SK-N-SH treated with all-trans-retinoic acid at 6 μM for 48 hours (cell line): ENCODE measurements around the gene AKT1.

Experiments
- ATAC-seq: fragments of 200-7000 bp; cut with Tn5 transposase; 3 replicates; pipeline ENCODE4 v1.9.1; 2020; ENCODE audit warnings: mild to moderate bottlenecking, moderate library complexity
- ARNTL ChIP-seq: fragments of 450-650 bp; formaldehyde crosslinking; IDR thresholded peaks from 2 replicates; pipeline ENCODE4 v1.5.0; 2020; ENCODE audit warnings: low read depth, mild to moderate bottlenecking, moderate library complexity, borderline replicate concordance
- BACH2 ChIP-seq: fragments of 250-450 bp; sonication (Bioruptor Pico); IDR thresholded peaks from 2 replicates; pipeline ENCODE4 v1.9.0; 2021; ENCODE audit warnings: mild to moderate bottlenecking, borderline replicate concordance
- CREB5 ChIP-seq: fragments of 250-450 bp; sonication (Bioruptor Pico); IDR thresholded peaks from 2 replicates; pipeline ENCODE4 v1.5.1; 2020; ENCODE audit warnings: low read depth, mild to moderate bottlenecking, moderate library complexity
- CSDC2 ChIP-seq: fragments of 250-450 bp; sonication (Bioruptor Pico); IDR thresholded peaks from 2 replicates; pipeline ENCODE4 v1.5.0; 2020; ENCODE audit warnings: mild to moderate bottlenecking, moderate library complexity
- ESRRG ChIP-seq: fragments of 250-450 bp; sonication (Bioruptor Pico); IDR thresholded peaks from 2 replicates; pipeline ENCODE4 v1.6.1; 2021; ENCODE audit warnings: mild to moderate bottlenecking
- GLIS3 ChIP-seq: fragments of 250-450 bp; sonication (Bioruptor Pico); IDR thresholded peaks from 2 replicates; pipeline ENCODE4 v1.5.0; 2020; ENCODE audit warnings: mild to moderate bottlenecking, moderate library complexity
- ISL1 ChIP-seq: fragments of 250-450 bp; sonication (Bioruptor Pico); IDR thresholded peaks from 2 replicates; pipeline ENCODE4 v2.1.2; 2022; ENCODE audit warnings: mild to moderate bottlenecking, moderate library complexity
- OSR1 ChIP-seq: fragments of 250-450 bp; sonication (Bioruptor Pico); IDR thresholded peaks from 2 replicates; pipeline ENCODE4 v1.8.0; 2022; ENCODE audit warnings: moderate library complexity, mild to moderate bottlenecking, inconsistent platforms
- PPARA ChIP-seq: fragments of 250-450 bp; sonication (Bioruptor Pico); IDR thresholded peaks from 2 replicates; pipeline ENCODE4 v1.5.0; 2020; ENCODE audit warnings: mild to moderate bottlenecking, borderline replicate concordance
- RARB ChIP-seq: fragments of 250-450 bp; sonication (Bioruptor Pico); IDR thresholded peaks from 2 replicates; pipeline ENCODE4 v1.8.0; 2021; ENCODE audit warnings: mild to moderate bottlenecking, moderate library complexity
- SNAI2 ChIP-seq: fragments of 250-450 bp; sonication (Bioruptor Pico); IDR thresholded peaks from 2 replicates; pipeline ENCODE4 v1.5.0; 2020; ENCODE audit warnings: mild to moderate bottlenecking, moderate library complexity
- TCF4 ChIP-seq: fragments of 250-450 bp; sonication (Bioruptor Pico); IDR thresholded peaks from 2 replicates; pipeline ENCODE4 v1.8.0; 2021; ENCODE audit warnings: mild to moderate bottlenecking, moderate library complexity, borderline replicate concordance
- TOX ChIP-seq: fragments of 250-450 bp; sonication (Bioruptor Pico); IDR thresholded peaks from 2 replicates; pipeline ENCODE4 v1.8.0; 2021; ENCODE audit warnings: mild to moderate bottlenecking, moderate library complexity, borderline replicate concordance
- TSHZ2 ChIP-seq: fragments of 250-450 bp; sonication (Bioruptor Pico); IDR thresholded peaks from 2 replicates; pipeline ENCODE4 v1.5.0; 2020; ENCODE audit warnings: mild to moderate bottlenecking, moderate library complexity
- ZC3H10 ChIP-seq: fragments of 250-450 bp; sonication (Bioruptor Pico); IDR thresholded peaks from 2 replicates; pipeline ENCODE4 v1.5.1; 2021; ENCODE audit warnings: mild to moderate bottlenecking, moderate library complexity
- ZFP3 ChIP-seq: fragments of 250-450 bp; sonication (Bioruptor Pico); IDR thresholded peaks from 2 replicates; pipeline ENCODE4 v1.5.0; 2020; ENCODE audit warnings: mild to moderate bottlenecking, moderate library complexity
- ZFP30 ChIP-seq: fragments of 450-650 bp; formaldehyde crosslinking; IDR thresholded peaks from 2 replicates; pipeline ENCODE4 v1.5.0; 2022; ENCODE audit warnings: mild to moderate bottlenecking, moderate library complexity
- ZNF70 ChIP-seq: fragments of 450-650 bp; formaldehyde crosslinking; IDR thresholded peaks from 2 replicates; pipeline ENCODE4 v1.5.0; 2020; ENCODE audit warnings: mild to moderate bottlenecking, moderate library complexity
- ZNF8 ChIP-seq: fragments of 450-650 bp; formaldehyde crosslinking; IDR thresholded peaks from 2 replicates; pipeline ENCODE4 v1.5.0; 2020; ENCODE audit warnings: mild to moderate bottlenecking, moderate library complexity
- TF ChIP-seq, protein P1 (sequence below): fragments of 250-450 bp; sonication (Bioruptor Pico); IDR thresholded peaks from 2 replicates; pipeline ENCODE4 v1.5.1; 2021; ENCODE audit warnings: mild to moderate bottlenecking, moderate library complexity
- TF ChIP-seq, protein P2 (sequence below): fragments of 250-450 bp; sonication (Bioruptor Pico); IDR thresholded peaks from 2 replicates; pipeline ENCODE4 v1.8.0; 2021; ENCODE audit warnings: low read depth, mild to moderate bottlenecking, moderate library complexity, borderline replicate concordance

Gene AKT1

DNA sequence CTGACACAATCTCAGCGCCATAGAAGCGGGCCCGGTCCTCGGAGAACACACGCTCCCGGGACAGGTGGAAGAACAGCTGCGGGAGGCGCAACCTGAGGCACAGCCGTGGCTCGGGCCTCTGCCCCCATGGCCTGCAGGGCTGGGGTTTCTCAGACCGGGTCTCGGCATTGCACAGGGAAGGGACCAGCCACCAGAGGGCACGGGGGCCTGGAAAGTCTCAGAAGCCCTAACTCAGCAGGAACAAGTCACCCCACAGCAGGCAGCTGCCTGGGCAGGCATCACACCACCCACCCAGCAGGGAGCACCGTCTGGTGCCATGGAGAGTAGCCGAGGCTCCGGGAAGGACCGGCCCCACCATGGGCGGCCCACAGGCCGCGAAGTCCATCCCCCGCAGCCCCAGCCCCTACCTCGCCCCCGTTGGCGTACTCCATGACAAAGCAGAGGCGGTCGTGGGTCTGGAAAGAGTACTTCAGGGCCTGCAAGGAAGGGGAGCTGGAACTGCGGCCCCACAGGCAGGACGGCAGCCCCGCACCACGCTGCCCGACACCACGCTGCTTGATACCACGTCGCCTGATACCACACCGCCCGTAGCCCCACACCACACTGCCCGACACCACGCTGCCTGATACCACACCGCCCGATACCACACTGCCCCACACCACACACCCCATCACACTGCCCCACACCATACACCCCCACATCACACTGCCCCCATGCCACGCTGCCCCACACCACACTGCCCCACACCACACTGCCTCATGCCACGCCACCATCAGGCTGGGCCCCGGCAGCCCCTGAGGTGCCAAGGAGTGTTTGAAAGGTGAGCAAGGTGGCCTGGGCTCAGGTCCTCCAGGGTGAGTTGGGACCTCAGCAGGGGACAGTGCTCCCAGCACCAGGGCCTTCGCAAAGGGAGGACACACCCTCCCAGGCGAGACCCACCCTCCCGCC lies 21.8 kb downstream of the AKT1 start:
- no peak for ATAC-seq
- TF ChIP-seq BACH2 (CRISPR knock-in tag) = no peak
- TF ChIP-seq TSHZ2 (CRISPR knock-in tag) = no peak
- TF ChIP-seq ESRRG (CRISPR knock-in tag) = no peak
- no peak for TF ChIP-seq OSR1 (CRISPR knock-in tag)
- TF ChIP-seq ZFP30 (CRISPR knock-in tag) = no peak
- TF ChIP-seq PPARA (CRISPR knock-in tag) = no peak
- TF ChIP-seq RARB (CRISPR knock-in tag) = no peak
- TF ChIP-seq GLIS3 (CRISPR knock-in tag) = no peak
- TF ChIP-seq ARNTL = no peak
- TF ChIP-seq TOX = no peak
- TF ChIP-seq ZNF70 = no peak
- no peak for TF ChIP-seq ISL1 (CRISPR knock-in tag)
- TF ChIP-seq CREB5 (CRISPR knock-in tag) = no peak
- no peak for TF ChIP-seq ZFP3 (CRISPR knock-in tag)
- no peak for TF ChIP-seq CSDC2 (CRISPR knock-in tag)
- TF ChIP-seq, protein P1, sequence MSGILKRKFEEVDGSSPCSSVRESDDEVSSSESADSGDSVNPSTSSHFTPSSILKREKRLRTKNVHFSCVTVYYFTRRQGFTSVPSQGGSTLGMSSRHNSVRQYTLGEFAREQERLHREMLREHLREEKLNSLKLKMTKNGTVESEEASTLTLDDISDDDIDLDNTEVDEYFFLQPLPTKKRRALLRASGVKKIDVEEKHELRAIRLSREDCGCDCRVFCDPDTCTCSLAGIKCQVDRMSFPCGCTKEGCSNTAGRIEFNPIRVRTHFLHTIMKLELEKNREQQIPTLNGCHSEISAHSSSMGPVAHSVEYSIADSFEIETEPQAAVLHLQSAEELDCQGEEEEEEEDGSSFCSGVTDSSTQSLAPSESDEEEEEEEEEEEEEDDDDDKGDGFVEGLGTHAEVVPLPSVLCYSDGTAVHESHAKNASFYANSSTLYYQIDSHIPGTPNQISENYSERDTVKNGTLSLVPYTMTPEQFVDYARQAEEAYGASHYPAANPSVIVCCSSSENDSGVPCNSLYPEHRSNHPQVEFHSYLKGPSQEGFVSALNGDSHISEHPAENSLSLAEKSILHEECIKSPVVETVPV (CRISPR knock-in tag) = no peak
- no peak for TF ChIP-seq ZNF8 (CRISPR knock-in tag)
- TF ChIP-seq, protein P2, sequence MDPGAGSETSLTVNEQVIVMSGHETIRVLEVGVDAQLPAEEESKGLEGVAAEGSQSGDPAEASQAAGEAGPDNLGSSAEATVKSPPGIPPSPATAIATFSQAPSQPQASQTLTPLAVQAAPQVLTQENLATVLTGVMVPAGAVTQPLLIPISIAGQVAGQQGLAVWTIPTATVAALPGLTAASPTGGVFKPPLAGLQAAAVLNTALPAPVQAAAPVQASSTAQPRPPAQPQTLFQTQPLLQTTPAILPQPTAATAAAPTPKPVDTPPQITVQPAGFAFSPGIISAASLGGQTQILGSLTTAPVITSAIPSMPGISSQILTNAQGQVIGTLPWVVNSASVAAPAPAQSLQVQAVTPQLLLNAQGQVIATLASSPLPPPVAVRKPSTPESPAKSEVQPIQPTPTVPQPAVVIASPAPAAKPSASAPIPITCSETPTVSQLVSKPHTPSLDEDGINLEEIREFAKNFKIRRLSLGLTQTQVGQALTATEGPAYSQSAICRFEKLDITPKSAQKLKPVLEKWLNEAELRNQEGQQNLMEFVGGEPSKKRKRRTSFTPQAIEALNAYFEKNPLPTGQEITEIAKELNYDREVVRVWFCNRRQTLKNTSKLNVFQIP = no peak
- no peak for TF ChIP-seq ZC3H10 (CRISPR knock-in tag)

DNA sequence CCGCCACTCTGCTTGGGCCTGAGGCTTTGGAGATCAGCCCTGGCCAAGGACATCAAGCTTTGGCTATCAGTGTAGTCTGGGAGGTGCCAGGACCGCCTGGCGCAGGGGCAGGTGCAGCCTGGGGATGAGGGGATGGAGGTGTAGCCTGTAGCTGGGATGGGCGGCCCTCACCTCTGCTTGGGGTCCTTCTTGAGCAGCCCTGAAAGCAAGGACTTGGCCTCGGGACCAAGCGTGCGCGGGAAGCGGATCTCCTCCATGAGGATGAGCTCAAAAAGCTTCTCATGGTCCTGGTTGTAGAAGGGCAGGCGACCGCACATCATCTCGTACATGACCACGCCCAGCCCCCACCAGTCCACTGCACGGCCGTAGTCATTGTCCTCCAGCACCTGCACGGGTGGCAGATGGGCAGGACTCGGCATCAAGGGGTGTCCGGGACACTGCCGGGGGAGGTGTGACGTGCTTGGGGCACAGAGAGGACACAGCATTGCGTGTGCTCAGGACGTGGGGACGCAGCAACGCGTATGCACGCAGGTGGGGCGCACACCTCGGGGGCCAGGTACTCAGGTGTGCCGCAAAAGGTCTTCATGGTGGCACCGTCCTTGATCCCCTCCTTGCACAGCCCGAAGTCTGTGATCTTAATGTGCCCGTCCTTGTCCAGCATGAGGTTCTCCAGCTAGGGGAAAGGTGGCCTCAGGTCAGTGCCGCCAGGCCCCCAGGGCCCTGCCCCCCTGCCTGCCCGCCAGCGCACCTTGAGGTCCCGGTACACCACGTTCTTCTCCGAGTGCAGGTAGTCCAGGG lies 22.6 kb downstream of the AKT1 start:
- ATAC-seq = no peak
- no peak for TF ChIP-seq PPARA (CRISPR knock-in tag)
- no peak for TF ChIP-seq ARNTL
- no peak for TF ChIP-seq TCF4
- TF ChIP-seq, protein P2 = no peak
- no peak for TF ChIP-seq SNAI2 (CRISPR knock-in tag)
- TF ChIP-seq ESRRG (CRISPR knock-in tag) = no peak
- no peak for TF ChIP-seq GLIS3 (CRISPR knock-in tag)
- no peak for TF ChIP-seq OSR1 (CRISPR knock-in tag)
- TF ChIP-seq, protein P1 (CRISPR knock-in tag) = no peak
